HCT116 (cell line): Measurements from ENCODE around the gene FBXO17. TPM values are rescaled to one million over a fixed set of nuclear protein-coding genes. Genes with fewer than 3 reads are reported as not detected.

Experiments
- ATAC-seq: fragments of 200-7000 bp; cut with Tn5 transposase; 2 replicates; pipeline ENCODE4 v1.9.1; 2020; ENCODE audit warnings: mild to moderate bottlenecking, moderate library complexity
- BruUV-seq: library from RNA; stranded (reverse); fragments of 400-500 nt; replicated peaks from 2 replicates; lab custom pipeline; 2021; lab: Mats Ljungman, UMichigan
- CTCF ChIA-PET: fragments of 300-600 bp; sonication (Branson Sonifier 250); formaldehyde crosslinking; loops from one replicate; lab custom pipeline; 2021; ENCODE audit warnings: antibody characterized with exemption; lab: Charles Lee
- POLR2A ChIA-PET: fragments of 300-600, 350-600 bp; sonication (Branson Sonifier 250); formaldehyde crosslinking; loops from one replicate; lab custom pipeline; 2021; ENCODE audit warnings: antibody characterized with exemption; lab: Charles Lee
- RAD21 ChIA-PET, 2 experiments: fragments of 300-600 bp; sonication (Branson Sonifier 250); formaldehyde crosslinking; loops; one replicate each; lab custom pipeline; 2023; ENCODE audit warnings: low total read pairs in 2 of 2; ENCODE audit not compliant: uncharacterized antibody in 2 of 2, unreplicated experiment in 2 of 2, low non-redundant PET in 1 of 2; lab: Charles Lee
- DNase-seq: peaks from one replicate; pipeline ENCODE4 v3.0.0-alpha.2; 2010; ENCODE audit warnings: low read depth, low spot score
- H2AFZ ChIP-seq: fragments of 200-600 bp; shearing (Covaris generic), sonication (generic); 2 replicates; pipeline ENCODE4 v1.6.1; 2017; ENCODE audit warnings: low read depth, mixed run types, mixed read lengths, antibody characterized with exemption, low read length; ENCODE audit not compliant: poor library complexity, severe bottlenecking
- H3K27ac ChIP-seq: 2 replicates; pipeline ENCODE4 v1.5.1; 2012; ENCODE audit warnings: low read depth, low read length
- H3K27me3 ChIP-seq: fragments of 200-600 bp; sonication (generic); 2 replicates; pipeline ENCODE4 v1.6.1; 2016; ENCODE audit warnings: mixed run types, low read length, mixed read lengths; ENCODE audit not compliant: insufficient read depth
- H3K36me3 ChIP-seq, 2 experiments: fragments of 200-500 bp in 1 of 2; fragments of 200-600 bp in 1 of 2; sonication (Bioruptor generic) in 1 of 2; sonication (generic) in 1 of 2; 2 replicates each; pipeline versions ENCODE4 v1.5.1 to v1.6.1; 2014 to 2016; ENCODE audit warnings: low read length in 2 of 2, inconsistent platforms in 1 of 2, mixed read lengths in 1 of 2, mixed run types in 1 of 2; ENCODE audit not compliant: insufficient read depth in 2 of 2, control insufficient read depth in 1 of 2
- H3K4me1 ChIP-seq, 2 experiments: fragments of 200-600 bp in 1 of 2; sonication (generic) in 1 of 2; 2 replicates each; pipeline versions ENCODE4 v1.5.1 to v1.6.1; 2012 to 2017; ENCODE audit warnings: low read length in 2 of 2, inconsistent platforms in 1 of 2, mild to moderate bottlenecking in 1 of 2, mixed read lengths in 1 of 2, mixed run types in 1 of 2, moderate library complexity in 1 of 2; ENCODE audit not compliant: insufficient read depth in 2 of 2, control insufficient read depth in 1 of 2
- H3K4me2 ChIP-seq: fragments of 200-600 bp; sonication (generic); 2 replicates; pipeline ENCODE4 v1.6.1; 2017; ENCODE audit warnings: mixed run types, low read length, mixed read lengths
- H3K4me3 ChIP-seq, 2 experiments: fragments of 200-600 bp in 1 of 2; sonication (generic) in 1 of 2; replicated peaks in 1 of 2; 2 replicates each; pipeline ENCODE4 v1.5.1; 2011 to 2016; ENCODE audit warnings: low read length in 2 of 2, control low read depth in 1 of 2, low read depth in 1 of 2, mild to moderate bottlenecking in 1 of 2, mixed read lengths in 1 of 2, mixed run types in 1 of 2
- H3K79me2 ChIP-seq: fragments of 200-600 bp; sonication (generic); 2 replicates; pipeline ENCODE4 v1.6.1; 2017; ENCODE audit warnings: mild to moderate bottlenecking, mixed run types, low read length, moderate library complexity, mixed read lengths; ENCODE audit not compliant: insufficient read depth
- H3K9ac ChIP-seq: fragments of 200-600 bp; sonication (generic); 2 replicates; pipeline ENCODE4 v1.6.1; 2016; ENCODE audit warnings: low read length, mixed read lengths
- H3K9me2 ChIP-seq: fragments of 200-600 bp; sonication (generic), shearing (Covaris generic); 2 replicates; pipeline ENCODE4 v1.6.1; 2017; ENCODE audit warnings: mixed run types, mild to moderate bottlenecking, moderate library complexity; ENCODE audit not compliant: insufficient read depth
- H3K9me3 ChIP-seq, 2 experiments: fragments of 200-500 bp in 1 of 2; fragments of 200-600 bp in 1 of 2; sonication (Bioruptor generic) in 1 of 2; sonication (generic) in 1 of 2; 2 replicates each; pipeline ENCODE4 v1.6.1; 2014 to 2017; ENCODE audit warnings: low read length in 2 of 2, mixed read lengths in 2 of 2, inconsistent platforms in 1 of 2, low read depth in 1 of 2, mild to moderate bottlenecking in 1 of 2, mixed run types in 1 of 2, moderate library complexity in 1 of 2; ENCODE audit not compliant: control insufficient read depth in 1 of 2, insufficient read depth in 1 of 2
- H4K20me1 ChIP-seq: fragments of 200-600 bp; sonication (generic), shearing (Covaris generic); 2 replicates; pipeline ENCODE4 v1.6.1; 2017; ENCODE audit warnings: mixed run types, mild to moderate bottlenecking, moderate library complexity; ENCODE audit not compliant: insufficient read depth
- ATF3 ChIP-seq: IDR thresholded peaks from 2 replicates; pipeline ENCODE4 v1.6.1; 2012
- EZH2phosphoT487 ChIP-seq: fragments of 200-600 bp; IDR thresholded peaks from 2 replicates; pipeline ENCODE4 v1.6.1; 2018; ENCODE audit warnings: antibody characterized with exemption, borderline replicate concordance
- JUND ChIP-seq: IDR thresholded peaks from 2 replicates; pipeline ENCODE4 v1.6.1; 2012
- POLR2A ChIP-seq: IDR thresholded peaks from 2 replicates; pipeline ENCODE4 v1.7.0; 2011; ENCODE audit warnings: borderline replicate concordance; ENCODE audit not compliant: insufficient read depth, insufficient read length; ENCODE audit errors: extremely low read depth
- POLR2AphosphoS5 ChIP-seq: IDR thresholded peaks from 2 replicates; pipeline ENCODE4 v1.6.1; 2011; ENCODE audit warnings: mild to moderate bottlenecking, low read depth, low read length, moderate library complexity
- RAD21 ChIP-seq: IDR thresholded peaks from 2 replicates; pipeline ENCODE4 v1.6.1; 2012; ENCODE audit warnings: low read depth, mild to moderate bottlenecking
- REST ChIP-seq: IDR thresholded peaks from 2 replicates; pipeline ENCODE4 v1.6.1; 2012; ENCODE audit warnings: low read depth
- YY1 ChIP-seq: IDR thresholded peaks from 2 replicates; pipeline ENCODE4 v1.6.1; 2011; ENCODE audit warnings: low read length, low read depth, moderate library complexity, mild to moderate bottlenecking; ENCODE audit not compliant: insufficient replicate concordance; ENCODE audit errors: extremely low read depth
- ZFX ChIP-seq: fragments of 450-650 bp; IDR thresholded peaks from 2 replicates; pipeline ENCODE4 v1.6.1; 2017
- ZNF274 ChIP-seq: fragments of 200-500 bp; sonication (Bioruptor generic); IDR thresholded peaks from 2 replicates; pipeline ENCODE4 v1.6.1; 2014; ENCODE audit warnings: mild to moderate bottlenecking, low read depth, low read length, inconsistent platforms
- intact Hi-C: fragments of 100-400 bp; cut with micrococcal nuclease; formaldehyde crosslinking; loops from 2 replicates; pipeline ENCODE4 v1.10.0; 2022
- total RNA-seq: library from RNA; stranded (reverse); gene quantifications from one replicate; pipeline ENCODE4 v1.2.1, GENCODE V29; 2021; ENCODE audit not compliant: unreplicated experiment

FBXO17 gene
- total RNA-seq, 1 experiment from 2014 or later, result 18.5 TPM

GRCh38 chr19:39014037-39014436 lies 38.5 kb upstream of the FBXO17 start:
- TF ChIP-seq POLR2A (no peak), RAD21 (no peak), JUND (no peak), ATF3 (no peak), POLR2AphosphoS5 (no peak), EZH2phosphoT487 (no peak), ZFX (no peak), REST (no peak), ZNF274 (no peak), YY1 (no peak)
- no peak for ATAC-seq
- Histone ChIP-seq H3K4me2 (no peak overlapping the region), H2AFZ (no peak overlapping the region), H3K79me2 (no peaks in the 10 kb centered on the region), H3K36me3 (no peaks in the 10 kb centered on the region), H3K27ac (no peak overlapping the region), H3K9ac (no peak overlapping the region), H3K9me3 (no peaks in the 10 kb centered on the region), H4K20me1 (no peaks in the 10 kb centered on the region), H3K9me2 (no peaks in the 10 kb centered on the region), H3K27me3 (no peaks in the 10 kb centered on the region), H3K4me3 (no peak overlapping the region), H3K4me1 (no peaks in the 10 kb centered on the region)
- no peak for DNase-seq
- no TSS peak for BruUV-seq
- RAD21 ChIA-PET, result no interaction called here
- CTCF ChIA-PET, result no interaction called here
- intact Hi-C loops, result no loop called here
- POLR2A ChIA-PET, result no interaction called here
